Smooth muscle cell of the pulmonary artery (primary cell): Measurements from ENCODE around the gene IL11RA. TPM values are rescaled to one million over a fixed set of nuclear protein-coding genes. Genes with fewer than 3 reads are reported as not detected.

Experiments used
- total RNA-seq: library from RNA; depleted of rRNA; stranded (reverse); fragments of >200 nt; gene quantifications from 2 replicates; pipeline ENCODE4 v1.2.3, GENCODE V29; 2014

The IL11RA gene
- total RNA-seq, result 14.2 and 26.6 TPM in 2 replicates

DNA sequence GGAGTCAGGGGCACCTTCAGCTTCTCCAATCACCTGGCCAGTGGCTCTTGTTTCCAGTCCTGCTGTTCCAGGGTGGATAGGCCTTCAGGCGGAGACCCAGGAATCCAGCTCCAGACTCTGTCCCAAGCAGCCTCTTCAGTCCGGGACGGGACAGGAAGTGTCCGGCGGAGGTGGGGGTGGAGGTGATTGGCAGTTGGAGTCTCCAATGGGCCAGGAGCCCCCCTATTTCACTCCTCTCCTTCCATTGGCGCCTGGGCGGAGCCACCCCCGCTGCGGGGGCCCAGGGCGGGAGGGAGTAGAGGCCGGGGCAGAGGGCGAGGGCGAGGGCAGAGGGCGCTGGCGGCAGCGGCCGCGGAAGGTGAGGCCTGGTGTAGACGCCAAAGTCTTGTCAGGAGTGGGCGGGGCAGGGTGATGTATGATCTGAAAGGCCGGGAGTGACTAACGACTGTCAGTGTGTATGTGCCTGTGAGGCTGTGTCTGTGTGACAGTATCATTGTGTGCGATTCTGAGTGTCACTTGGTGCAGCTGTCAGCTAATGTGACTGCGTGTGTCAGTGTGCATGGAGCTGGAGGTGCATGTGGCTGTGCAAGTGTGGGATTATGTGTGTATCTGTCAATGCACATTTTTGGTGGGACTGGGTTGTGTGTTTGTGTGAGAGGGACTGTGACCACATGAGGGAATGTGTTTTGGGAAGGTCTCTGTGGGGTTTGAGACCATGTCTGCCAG is at the start of gene IL11RA:
TSS of gene IL11RA (plus strand) at position 310 of the 726 bp plus-strand sequence. CDS start 3,033 bp downstream, outside the sequence.

DNA sequence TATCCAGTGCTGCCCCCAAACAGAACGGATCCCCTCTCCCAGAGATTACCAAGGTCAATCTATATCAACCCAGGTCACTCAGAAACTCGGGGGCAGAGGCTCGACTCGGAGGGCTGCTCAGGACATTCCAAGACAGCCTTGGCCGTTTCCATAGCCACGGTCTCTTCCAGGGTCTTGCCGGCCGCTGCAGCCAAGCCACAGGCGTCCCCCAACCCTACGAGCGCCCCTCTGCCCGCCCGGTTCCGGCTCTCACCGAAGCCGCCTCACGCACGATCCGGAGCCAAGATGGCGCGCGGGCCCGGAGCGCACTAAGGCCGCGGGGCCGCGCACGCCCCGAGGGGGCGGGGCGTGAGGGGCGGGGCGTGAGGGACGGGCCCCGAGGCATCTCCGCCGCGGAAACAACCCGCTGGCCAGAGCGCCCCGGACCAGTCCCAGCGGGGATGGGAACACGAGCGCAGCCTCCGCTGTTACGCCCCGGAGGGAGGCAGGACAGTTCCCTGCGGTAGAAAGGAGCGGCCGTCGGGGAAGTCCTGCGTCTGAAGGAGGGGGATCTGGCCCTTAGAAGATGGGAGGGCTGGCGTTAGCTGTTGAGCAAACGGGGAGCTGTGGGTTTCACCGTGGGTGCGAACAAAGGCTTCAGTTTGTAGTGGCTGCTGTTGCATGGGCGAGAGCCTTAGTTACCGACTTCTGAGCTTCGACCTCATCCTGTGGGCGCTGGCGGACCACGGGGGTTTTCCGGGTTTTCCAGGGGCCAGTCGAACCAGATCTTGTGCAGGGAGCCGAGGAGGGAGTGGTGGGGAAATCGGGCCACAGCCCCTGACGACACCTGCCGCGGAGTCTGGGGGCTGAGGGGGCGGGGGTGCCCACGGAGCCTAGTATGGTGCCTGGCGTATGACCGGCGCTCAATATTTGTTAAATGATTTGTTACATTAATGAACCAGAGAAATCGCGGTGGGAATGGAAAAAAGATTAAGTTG is 39.9 kb upstream of the IL11RA start, which contains the start of gene RPP25L:
TSS of gene RPP25L (minus strand) at position 287 of the 977 bp plus-strand sequence. CDS start 801 bp downstream, outside the sequence.

GRCh38 chr9:34620061-34620994 is 31.7 kb upstream of the IL11RA start, which contains the start of gene DCTN3:
Gene DCTN3, minus strand, starts transcription at chr9:34620495. Its CDS starts 31 bp downstream, at chr9:34620464.

DNA sequence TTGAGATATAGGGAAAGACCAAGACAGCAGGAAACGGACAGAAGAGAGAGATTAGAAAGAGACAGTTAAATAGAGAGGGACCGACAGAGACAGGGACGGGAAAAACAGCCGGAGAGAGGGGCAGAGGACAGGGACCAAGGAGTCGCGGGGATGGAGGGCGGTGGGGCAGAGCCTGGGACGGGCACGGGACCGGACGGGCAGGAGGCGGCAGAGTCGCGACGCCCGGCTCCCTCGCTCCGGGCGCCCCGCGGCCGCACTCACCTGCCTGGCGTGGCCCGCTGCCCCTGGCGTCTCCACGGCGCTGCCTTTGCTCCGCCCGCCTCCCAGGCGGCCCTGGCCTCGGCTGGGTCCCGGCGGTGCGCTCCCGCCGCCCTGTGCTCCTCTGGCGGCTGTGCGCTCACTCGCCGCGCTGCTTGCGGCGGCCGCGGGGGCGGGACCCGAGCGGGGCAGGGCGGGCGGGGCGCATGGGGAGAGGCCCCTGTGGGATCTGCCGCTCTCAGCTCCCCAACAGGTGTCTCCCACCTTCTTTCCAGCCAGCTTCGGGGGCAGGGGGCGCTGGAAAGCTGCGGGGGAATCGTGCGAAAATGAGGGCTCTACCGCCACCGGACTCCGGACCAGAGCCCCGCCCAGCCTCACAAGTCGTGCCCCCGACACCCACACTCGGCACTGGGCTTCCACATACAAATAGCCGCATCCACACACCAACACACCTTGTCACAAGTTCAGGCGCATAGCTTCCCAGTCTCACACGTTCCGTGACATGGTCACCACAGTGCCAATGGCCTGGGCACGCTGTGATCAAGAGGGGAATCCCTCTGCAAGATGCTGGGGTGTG is 23.1 kb upstream of the IL11RA start, which contains the start of gene ARID3C:
TSS of gene ARID3C (minus strand) at position 411 of the 835 bp plus-strand sequence. CDS start 1,052 bp downstream, outside the sequence.

DNA sequence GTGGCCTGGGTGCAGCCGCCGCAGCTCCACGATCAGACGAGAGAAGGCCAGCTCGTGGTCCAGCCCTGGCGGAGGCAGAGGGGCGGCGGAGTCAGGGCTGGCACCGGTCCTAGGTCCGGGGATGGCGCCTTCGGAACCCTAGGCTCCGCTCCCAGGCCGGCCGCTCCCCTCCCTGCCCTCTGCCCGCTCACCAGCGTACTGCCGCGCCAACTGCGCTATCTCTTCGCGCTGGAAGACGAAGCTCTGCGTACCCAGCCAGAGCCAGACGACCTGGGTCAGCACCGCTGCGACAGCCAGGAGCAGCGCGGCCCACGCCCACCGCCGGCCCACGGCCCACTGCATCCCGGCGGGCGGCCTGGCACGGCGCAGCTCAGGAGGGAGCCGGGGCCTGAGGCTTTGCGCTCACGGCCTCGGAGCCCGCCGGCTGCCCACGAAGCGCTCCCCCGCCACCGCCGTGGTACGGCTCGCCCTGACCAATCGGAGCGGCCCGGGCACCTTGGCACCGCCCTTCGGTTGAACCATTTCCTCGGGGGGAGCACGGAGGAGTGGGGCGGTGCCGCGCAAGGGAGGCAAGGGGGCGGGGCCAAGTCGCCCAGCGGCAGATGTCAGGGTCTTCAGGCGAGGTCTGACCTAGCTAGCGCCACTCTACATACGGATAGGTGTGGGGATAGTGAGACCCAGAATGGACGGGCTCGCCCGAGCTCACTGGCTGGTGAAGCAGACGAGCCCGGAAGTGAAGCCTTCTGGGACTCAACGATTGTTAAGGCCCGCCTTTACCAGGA is 14.4 kb upstream of the IL11RA start, which contains the start of gene SIGMAR1:
TSS of gene SIGMAR1 (minus strand) at position 432 of the 782 bp plus-strand sequence. CDS start at position 342, 90 bp downstream.

DNA sequence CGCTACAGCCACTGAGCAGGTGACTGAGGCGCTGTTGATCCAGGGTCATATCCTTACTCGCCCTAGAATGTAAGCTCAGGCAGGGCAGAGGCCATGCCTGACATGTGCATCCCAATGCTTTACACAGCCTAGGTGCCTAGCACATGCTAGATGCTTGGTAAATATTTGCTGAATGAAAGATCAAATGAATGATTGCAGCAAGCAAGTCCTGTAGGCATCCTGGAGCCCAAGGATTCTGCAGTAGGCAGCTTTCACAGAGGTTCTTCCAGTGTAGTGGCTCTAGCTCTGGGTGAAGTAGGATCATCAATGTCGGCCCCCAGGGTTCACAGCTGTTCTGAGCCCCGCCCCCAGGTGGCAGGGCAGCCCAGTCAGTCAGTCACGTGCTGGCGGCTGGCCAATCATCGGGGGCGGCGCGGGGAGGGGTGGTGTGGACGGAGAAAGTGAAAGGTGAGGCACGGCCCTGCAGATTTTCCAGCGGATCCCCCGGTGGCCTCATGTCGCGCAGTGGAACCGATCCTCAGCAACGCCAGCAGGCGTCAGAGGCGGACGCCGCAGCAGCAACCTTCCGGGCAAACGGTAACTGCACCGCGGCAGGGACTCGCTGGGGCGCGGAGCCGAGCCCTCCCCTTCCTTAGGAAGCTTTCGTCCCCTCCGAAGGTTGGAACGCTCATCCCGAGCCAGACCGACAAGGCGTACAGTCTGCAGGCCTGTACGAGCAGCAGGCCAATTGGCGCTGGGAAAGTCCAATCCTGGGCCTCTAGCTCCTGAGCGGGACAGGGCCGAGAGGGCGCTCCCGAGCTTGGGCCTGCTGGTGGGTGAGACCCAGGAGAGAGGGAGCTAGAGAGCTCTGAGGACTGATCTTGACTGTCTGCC is 5.5 kb upstream of the IL11RA start, which contains the start of gene GALT:
TSS of gene GALT (plus strand) at position 465 of the 873 bp plus-strand sequence. CDS start at position 495, 30 bp downstream.

GRCh38 chr9:34662526-34663302 is 10.7 kb downstream of the IL11RA start, which contains the start of gene CCL27:
Gene CCL27, minus strand, starts transcription at chr9:34662657. Its CDS starts 24 bp downstream, at chr9:34662633.

DNA sequence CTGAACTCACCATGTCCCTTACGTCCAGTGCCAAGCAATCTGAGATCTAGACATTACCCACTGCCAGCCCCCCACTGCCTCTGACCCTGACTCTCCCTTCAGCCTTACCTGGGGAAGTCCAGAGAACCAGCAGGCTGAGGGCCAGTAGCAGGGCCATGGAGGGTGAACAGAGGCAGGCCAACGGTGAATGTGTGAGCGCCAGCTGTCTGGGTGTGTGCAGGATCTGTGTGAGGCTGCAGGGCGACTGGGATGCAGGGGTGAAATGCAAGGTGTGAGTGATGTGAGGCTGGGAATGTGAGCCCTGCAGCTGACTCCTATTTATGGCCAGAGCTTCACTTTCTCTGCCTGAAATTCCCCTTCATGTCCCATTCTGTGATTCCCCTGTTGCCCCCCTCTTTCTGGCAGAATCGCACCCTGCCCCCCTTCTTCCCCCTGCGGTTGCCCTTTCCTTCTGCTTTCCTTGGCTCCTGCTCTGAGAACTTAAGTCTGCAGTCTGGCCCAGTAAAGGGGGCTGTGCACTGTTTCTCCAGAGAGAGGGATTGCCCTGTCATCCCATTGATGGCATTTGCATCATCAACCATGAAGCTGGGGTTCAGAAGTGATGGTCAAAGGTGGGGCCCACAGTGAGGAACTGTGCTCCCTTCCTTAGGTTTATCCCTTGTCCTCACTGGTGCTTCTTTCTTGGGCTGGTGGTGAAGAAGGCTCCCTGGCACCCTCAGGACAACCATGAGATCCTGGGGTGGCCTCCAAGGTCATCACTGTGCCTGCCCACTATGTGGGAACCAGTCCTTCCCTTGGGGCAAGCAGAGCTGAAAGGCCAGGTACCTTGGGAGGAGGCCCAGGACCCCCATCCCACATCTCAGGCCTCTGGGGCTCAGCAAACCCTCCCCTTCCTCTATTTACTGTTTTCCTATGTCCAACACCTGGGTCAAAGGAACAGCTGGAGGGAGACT is 39.3 kb downstream of the IL11RA start, which contains the start of gene CCL19:
TSS of gene CCL19 (minus strand) at position 294 of the 953 bp plus-strand sequence. CDS start at position 157, 137 bp downstream.

DNA sequence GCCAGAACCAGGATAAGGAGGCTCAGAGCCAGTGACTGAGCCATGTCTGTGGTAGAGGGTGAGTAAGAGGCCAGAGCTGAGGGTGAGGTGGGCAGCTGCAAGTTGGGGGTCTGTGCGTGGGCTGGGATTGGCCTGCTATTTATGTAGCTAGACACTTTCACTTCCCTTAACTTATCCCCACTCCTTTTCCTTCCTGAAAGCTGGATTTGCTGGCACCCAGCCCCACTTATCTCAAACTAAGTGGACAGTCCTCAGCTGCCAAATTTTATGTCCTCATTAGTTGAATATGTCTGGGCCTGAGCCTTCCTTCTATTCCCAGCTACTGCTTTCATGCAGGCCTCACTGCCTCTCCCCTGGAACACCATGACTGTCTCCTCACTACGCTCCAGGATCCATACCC is 58.0 kb downstream of the IL11RA start, which contains the start of gene CCL21:
TSS of gene CCL21 (minus strand) at position 114 of the 400 bp plus-strand sequence. CDS start at position 44, 70 bp downstream.

Other genes starting within 250 kb of the IL11RA start
- 12.5 and 21.2 TPM in 2 replicates for gene FAM219A, start 193.6 kb upstream of the IL11RA start, total RNA-seq
- gene DNAI1, start 193.4 kb upstream of the IL11RA start, total RNA-seq, result 0.03 TPM in 1 of 2 replicates, not detected in the other
- 0.13 TPM in 1 of 2 replicates, not detected in the other for gene ENHO, start 129.2 kb upstream of the IL11RA start, total RNA-seq
- 0.07 TPM in 1 of 2 replicates, not detected in the other for gene CNTFR, start 62.5 kb upstream of the IL11RA start, total RNA-seq
- gene RPP25L, start 40.1 kb upstream of the IL11RA start, total RNA-seq, result 14.6 and 15.1 TPM in 2 replicates
- 67.4 and 102 TPM in 2 replicates for gene DCTN3, start 31.7 kb upstream of the IL11RA start, total RNA-seq
- gene ARID3C, start 23.1 kb upstream of the IL11RA start, total RNA-seq, result 0.13 and 0.36 TPM in 2 replicates
- gene SIGMAR1, start 14.4 kb upstream of the IL11RA start, total RNA-seq, result 72.6 and 108 TPM in 2 replicates
- gene GALT, start 5.5 kb upstream of the IL11RA start, total RNA-seq, result 34.2 and 41.8 TPM in 2 replicates
- gene CCL27, start 10.5 kb downstream of the IL11RA start, total RNA-seq, result 0.17 TPM in 1 of 2 replicates, not detected in the other
- gene CCL19, start 39.1 kb downstream of the IL11RA start, total RNA-seq, result not detected in 2 replicates
- not detected in 2 replicates for gene CCL21, start 58.0 kb downstream of the IL11RA start, total RNA-seq